GM12875 (cell line): ENCODE results near the gene DIP2A.

ENCODE experiments used
- H3K4me3 ChIP-seq: one replicate; pipeline ENCODE4 v1.5.1; 2011; ENCODE audit warnings: low read depth, low read length, control low read depth
- TF ChIP-seq, protein P1 (sequence below): IDR thresholded peaks from 2 replicates; pipeline ENCODE4 v1.5.1; 2011; ENCODE audit warnings: low read depth, mild to moderate bottlenecking, control low read depth, inconsistent platforms, low read length, moderate library complexity, borderline replicate concordance; ENCODE audit not compliant: insufficient read depth

Gene DIP2A

GRCh38 chr21:46554431-46555224 is 95.9 kb downstream of the DIP2A start:
- H3K4me3 ChIP-seq: no peak overlapping the region
- TF ChIP-seq, protein P1, sequence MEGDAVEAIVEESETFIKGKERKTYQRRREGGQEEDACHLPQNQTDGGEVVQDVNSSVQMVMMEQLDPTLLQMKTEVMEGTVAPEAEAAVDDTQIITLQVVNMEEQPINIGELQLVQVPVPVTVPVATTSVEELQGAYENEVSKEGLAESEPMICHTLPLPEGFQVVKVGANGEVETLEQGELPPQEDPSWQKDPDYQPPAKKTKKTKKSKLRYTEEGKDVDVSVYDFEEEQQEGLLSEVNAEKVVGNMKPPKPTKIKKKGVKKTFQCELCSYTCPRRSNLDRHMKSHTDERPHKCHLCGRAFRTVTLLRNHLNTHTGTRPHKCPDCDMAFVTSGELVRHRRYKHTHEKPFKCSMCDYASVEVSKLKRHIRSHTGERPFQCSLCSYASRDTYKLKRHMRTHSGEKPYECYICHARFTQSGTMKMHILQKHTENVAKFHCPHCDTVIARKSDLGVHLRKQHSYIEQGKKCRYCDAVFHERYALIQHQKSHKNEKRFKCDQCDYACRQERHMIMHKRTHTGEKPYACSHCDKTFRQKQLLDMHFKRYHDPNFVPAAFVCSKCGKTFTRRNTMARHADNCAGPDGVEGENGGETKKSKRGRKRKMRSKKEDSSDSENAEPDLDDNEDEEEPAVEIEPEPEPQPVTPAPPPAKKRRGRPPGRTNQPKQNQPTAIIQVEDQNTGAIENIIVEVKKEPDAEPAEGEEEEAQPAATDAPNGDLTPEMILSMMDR: no peak

- TF ChIP-seq, protein P1: no peak
- H3K4me3 ChIP-seq: no peak overlapping the region
Measured at GRCh38 chr21:46555225-46555617, 96.5 kb downstream of the DIP2A start.

DNA sequence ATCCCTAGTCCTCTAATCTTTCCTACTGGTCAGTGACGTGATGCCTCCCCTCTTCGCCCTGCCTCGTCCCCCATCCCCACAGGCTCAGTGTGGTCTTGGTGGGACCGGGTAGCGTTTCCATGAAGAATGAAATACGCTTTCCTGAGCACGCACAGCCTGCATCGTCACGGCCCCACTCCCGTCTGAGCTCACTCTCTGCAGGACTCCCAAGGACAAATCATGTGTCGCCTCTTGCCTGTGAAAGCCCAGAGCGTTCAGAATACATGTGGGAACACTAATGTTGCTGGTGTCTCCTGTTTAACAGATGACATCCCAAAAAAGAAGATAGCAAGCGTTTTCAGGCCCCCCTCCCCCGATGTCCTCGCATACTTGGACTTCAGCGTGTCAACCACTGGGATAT is 97.0 kb downstream of the DIP2A start:
- H3K4me3 ChIP-seq: no peak overlapping the region
- TF ChIP-seq, protein P1: no peak

- TF ChIP-seq, protein P1: no peak
- no peak overlapping the region for H3K4me3 ChIP-seq
Measured at GRCh38 chr21:46556802-46557201, 98.1 kb downstream of the DIP2A start.

DNA sequence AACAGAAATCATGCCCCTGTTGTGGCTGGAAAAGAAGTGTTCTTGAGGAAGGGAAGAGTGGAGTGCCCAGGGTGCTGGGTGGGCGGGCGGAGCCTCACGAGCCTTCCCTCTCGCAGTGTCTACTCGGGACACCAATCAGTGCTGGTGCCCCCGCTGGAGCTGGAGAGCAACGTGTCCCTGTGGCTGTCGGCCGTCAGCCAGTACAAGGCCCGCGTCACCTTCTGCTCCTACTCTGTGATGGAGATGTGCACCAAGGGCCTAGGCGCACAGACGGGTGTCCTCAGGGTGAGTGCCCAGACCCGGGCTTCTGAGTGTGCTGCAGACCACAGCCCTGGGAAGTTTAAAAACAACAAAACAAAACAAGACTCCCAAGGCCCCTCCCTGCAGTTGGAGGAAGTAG is 98.8 kb downstream of the DIP2A start:
- TF ChIP-seq, protein P1: no peak
- no peak overlapping the region for H3K4me3 ChIP-seq

DNA sequence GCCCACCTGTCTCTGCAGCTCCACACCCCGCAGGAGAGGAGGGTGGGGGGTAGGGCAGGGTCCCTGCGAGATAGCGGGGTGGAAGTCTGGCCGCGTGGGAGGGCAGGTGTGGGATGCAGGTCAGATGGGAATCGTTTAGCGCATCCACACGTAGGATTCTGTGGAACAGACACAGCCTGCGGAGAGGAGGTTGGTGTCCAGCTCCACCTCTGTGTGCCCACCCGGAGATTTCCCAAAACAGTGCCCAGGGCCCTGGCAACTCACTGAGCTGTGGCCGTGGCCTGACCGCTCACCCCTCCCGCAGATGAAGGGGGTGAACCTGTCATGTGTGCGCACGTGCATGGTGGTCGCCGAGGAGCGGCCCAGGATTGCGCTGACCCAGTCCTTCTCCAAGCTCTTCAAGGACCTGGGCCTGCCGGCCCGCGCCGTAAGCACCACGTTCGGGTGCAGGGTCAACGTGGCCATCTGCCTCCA is 99.3 kb downstream of the DIP2A start:
- H3K4me3 ChIP-seq: no peak overlapping the region
- TF ChIP-seq, protein P1: no peak
